BLaER1 (cell line): ENCODE measurements around the gene TULP3.

Experiments used
- H3K27ac ChIP-seq: shearing (Covaris generic); formaldehyde crosslinking; 2 replicates; pipeline ENCODE4 v1.8.1; 2022
- H3K27me3 ChIP-seq: shearing (Covaris generic); formaldehyde crosslinking; 2 replicates; pipeline ENCODE4 v1.8.1; 2022
- H3K36me3 ChIP-seq: shearing (Covaris generic); formaldehyde crosslinking; 2 replicates; pipeline ENCODE4 v1.8.1; 2022
- H3K4me1 ChIP-seq: shearing (Covaris generic); formaldehyde crosslinking; 2 replicates; pipeline ENCODE4 v1.8.1; 2022
- H3K4me2 ChIP-seq: shearing (Covaris generic); formaldehyde crosslinking; 2 replicates; pipeline ENCODE4 v1.8.1; 2022
- H3K4me3 ChIP-seq: shearing (Covaris generic); formaldehyde crosslinking; 2 replicates; pipeline ENCODE4 v1.8.1; 2022
- H3K9ac ChIP-seq: shearing (Covaris generic); formaldehyde crosslinking; 2 replicates; pipeline ENCODE4 v1.8.1; 2022
- H3K9me3 ChIP-seq: shearing (Covaris generic); formaldehyde crosslinking; 2 replicates; pipeline ENCODE4 v1.8.1; 2022
- H4K20me1 ChIP-seq: shearing (Covaris generic); formaldehyde crosslinking; 2 replicates; pipeline ENCODE4 v1.8.1; 2022
- Cebpa-rat ChIP-seq: shearing (Covaris generic); IDR thresholded peaks from 2 replicates; pipeline ENCODE4 v1.8.1; 2022

TULP3 gene

DNA sequence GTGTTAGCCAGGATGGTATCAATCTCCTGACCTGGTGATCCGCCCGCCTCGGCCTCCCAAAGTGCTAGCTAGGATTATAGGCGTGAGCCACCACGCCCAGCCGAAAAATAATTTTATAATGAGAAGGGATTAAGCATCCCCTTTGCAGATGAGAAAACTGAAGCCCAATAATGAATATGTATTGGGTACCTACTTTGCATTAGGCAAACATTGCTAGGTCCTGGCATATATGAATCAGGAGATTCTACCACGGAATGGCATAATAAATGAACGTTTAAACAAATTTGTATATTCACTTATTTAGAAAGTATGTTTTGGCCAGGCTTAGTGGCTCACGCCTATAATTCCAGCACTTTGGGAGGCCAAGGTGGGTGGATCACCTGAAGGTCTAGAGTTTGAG, 32.4 kb downstream of the TULP3 start:
- H3K9ac ChIP-seq: no peak overlapping the region
- H4K20me1 ChIP-seq: no peaks in the 10 kb centered on the region
- no peaks in the 10 kb centered on the region for H3K9me3 ChIP-seq
- H3K36me3 ChIP-seq: peaks cover 75% of the 10 kb centered on the region
- peaks cover 12% of the 10 kb centered on the region for H3K4me1 ChIP-seq
- no peak overlapping the region for H3K27ac ChIP-seq
- no peak overlapping the region for H3K4me3 ChIP-seq
- no peak for TF ChIP-seq Cebpa-rat
- H3K27me3 ChIP-seq: no peaks in the 10 kb centered on the region
- H3K4me2 ChIP-seq: no peak overlapping the region

DNA sequence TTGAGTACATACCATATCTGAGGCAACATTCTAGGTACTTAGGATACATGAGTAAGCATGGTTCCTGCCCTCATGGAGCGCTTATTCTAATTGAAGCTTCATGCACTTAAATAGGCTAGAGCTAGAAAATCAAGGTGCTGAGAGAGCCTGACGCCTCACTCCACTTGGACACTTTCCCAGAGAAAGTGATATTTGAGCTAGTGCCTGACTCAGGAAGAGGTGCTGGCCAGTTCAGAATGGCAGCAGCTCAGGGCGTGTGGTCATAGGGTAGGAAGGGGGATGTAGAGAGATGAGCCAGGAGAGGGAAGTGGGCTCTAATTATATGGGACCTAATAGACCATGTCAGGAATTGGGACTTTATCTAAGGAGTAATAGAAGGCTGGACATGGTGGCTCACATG, 33.3 kb downstream of the TULP3 start:
- Histone ChIP-seq H3K4me2 (no peak overlapping the region), H3K36me3 (peaks cover 71% of the 10 kb centered on the region), H3K4me3 (no peak overlapping the region), H3K9ac (no peak overlapping the region), H3K9me3 (no peaks in the 10 kb centered on the region), H3K27ac (no peak overlapping the region), H3K4me1 (peaks cover 12% of the 10 kb centered on the region), H4K20me1 (no peaks in the 10 kb centered on the region), H3K27me3 (no peaks in the 10 kb centered on the region)
- no peak for TF ChIP-seq Cebpa-rat

DNA sequence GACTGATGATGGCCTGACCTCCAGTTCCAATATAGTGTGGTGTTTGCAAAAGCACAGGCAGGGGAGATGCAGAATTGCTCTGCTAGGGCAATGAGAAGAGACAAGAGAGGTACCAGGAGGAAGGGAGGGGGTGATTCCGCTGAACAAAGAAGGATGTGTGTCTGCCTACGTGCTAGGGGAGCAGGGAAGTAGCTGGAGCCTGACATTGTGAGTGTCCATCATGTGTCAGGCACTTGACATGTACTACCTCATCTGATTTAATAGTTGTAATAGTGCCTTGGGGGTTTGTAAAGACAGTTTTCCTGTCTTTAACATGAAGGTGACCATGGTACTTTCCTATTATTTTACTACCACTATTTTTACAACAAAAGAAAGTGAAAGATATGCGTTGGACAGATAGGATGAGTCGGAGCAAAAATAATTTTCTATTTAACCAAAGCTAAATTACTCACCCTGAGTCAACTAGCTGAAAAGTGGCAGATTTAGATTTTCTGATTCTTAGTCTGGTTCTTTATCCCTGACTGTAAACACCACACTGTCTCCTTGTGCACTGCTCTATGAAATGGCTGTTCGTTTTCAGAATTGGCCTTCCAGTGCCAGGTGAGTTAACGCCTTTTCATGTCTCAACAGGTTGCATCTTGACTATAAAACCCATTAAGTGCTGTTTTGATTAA, 34.8 kb downstream of the TULP3 start:
- no peak overlapping the region for H3K4me3 ChIP-seq
- no peak overlapping the region for H3K9ac ChIP-seq
- no peaks in the 10 kb centered on the region for H3K9me3 ChIP-seq
- H3K4me2 ChIP-seq: no peak overlapping the region
- no peaks in the 10 kb centered on the region for H4K20me1 ChIP-seq
- no peak overlapping the region for H3K27ac ChIP-seq
- peaks cover 80% of the 10 kb centered on the region for H3K36me3 ChIP-seq
- TF ChIP-seq Cebpa-rat: no peak
- H3K27me3 ChIP-seq: no peaks in the 10 kb centered on the region
- no peaks in the 10 kb centered on the region for H3K4me1 ChIP-seq

DNA sequence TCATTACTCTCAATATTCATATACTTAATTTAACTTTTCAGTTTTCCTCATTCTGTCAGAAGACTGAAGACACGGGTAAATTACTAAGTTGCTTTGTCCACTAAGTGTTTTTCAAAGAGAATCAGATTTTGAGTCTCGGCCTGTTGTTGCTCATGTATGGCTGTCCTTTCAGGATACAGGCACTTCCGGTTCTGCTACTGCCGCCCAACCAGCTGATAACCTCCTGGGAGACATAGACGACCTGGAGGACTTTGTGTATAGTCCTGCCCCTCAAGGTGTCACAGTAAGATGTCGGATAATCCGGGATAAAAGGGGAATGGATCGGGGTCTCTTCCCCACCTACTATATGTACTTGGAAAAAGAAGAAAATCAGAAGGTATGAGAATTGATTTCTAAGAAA, 40.2 kb downstream of the TULP3 start:
- H3K4me2 ChIP-seq: no peak overlapping the region
- H4K20me1 ChIP-seq: no peaks in the 10 kb centered on the region
- no peak overlapping the region for H3K27ac ChIP-seq
- H3K9me3 ChIP-seq: no peaks in the 10 kb centered on the region
- H3K4me3 ChIP-seq: no peak overlapping the region
- no peak overlapping the region for H3K9ac ChIP-seq
- H3K36me3 ChIP-seq: peaks cover 77% of the 10 kb centered on the region
- no peak for TF ChIP-seq Cebpa-rat
- H3K4me1 ChIP-seq: peaks cover 7% of the 10 kb centered on the region
- no peaks in the 10 kb centered on the region for H3K27me3 ChIP-seq

DNA sequence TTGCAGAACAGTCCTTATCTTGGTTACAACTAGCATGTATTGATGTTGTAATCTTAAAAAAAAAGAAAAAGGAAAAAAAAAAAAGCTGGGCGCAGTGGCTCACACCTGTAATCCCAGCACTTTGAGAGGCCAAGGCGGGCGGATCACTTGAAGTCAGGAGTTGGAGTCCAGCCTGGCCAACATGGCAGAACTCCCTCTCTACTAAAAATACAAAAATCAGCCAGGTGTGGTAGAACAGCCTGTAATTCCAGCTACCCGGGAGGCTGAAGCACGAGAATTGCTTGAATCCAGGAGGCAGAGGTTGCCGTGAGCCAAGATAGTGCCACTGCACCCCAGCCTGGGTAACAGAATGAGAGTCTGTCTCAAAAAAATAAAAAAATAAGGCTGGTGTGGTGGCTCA, 42.9 kb downstream of the TULP3 start:
- Histone ChIP-seq H3K4me3 (no peak overlapping the region), H3K4me1 (peaks cover 7% of the 10 kb centered on the region), H3K27ac (no peak overlapping the region), H4K20me1 (no peaks in the 10 kb centered on the region), H3K9me3 (no peaks in the 10 kb centered on the region), H3K4me2 (no peak overlapping the region), H3K36me3 (peaks cover 73% of the 10 kb centered on the region), H3K9ac (no peak overlapping the region), H3K27me3 (no peaks in the 10 kb centered on the region)
- TF ChIP-seq Cebpa-rat: no peak

DNA sequence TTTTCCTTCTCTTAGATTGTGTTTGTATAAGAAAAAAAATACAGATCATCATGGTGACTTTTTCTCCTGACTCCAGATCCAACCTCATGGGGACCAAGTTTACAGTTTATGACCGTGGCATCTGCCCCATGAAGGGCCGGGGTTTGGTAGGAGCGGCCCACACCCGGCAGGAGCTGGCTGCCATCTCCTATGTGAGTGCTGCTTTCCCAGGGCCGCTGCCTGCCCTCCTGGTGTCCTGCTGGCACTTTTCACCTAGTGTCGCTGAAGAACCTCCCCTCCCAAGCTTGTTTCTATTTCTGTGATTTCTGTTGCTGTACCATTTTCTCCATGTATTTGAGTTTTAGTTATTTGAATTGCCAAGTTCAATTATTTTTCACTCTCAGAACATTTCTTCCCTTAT, 43.7 kb downstream of the TULP3 start:
- no peak for TF ChIP-seq Cebpa-rat
- Histone ChIP-seq H3K4me3 (no peak overlapping the region), H3K36me3 (peaks cover 78% of the 10 kb centered on the region), H3K27me3 (no peaks in the 10 kb centered on the region), H3K9ac (no peak overlapping the region), H3K4me1 (peaks cover 7% of the 10 kb centered on the region), H3K4me2 (no peak overlapping the region), H3K9me3 (no peaks in the 10 kb centered on the region), H3K27ac (no peak overlapping the region), H4K20me1 (no peaks in the 10 kb centered on the region)

DNA sequence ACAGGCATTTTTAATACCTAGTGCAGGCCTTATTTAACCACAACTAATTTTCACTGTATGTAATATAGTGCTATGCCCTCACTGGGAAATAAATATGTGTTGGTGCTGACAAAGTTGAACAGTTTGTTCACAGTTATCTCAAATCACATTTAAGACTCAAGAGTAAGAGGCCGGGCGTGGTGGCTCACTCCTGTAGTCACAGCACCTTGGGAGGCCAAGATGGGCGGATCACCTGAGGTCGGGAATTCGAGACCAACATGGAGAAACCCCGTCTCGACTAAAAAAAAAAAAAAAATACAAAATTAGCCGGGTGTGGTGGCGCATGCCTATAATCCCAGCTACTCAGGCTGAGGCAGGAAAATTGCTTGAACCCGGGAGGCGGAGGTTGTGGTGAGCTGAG, 45.6 kb downstream of the TULP3 start:
- TF ChIP-seq Cebpa-rat: no peak
- Histone ChIP-seq H3K27me3 (no peaks in the 10 kb centered on the region), H3K36me3 (peaks cover 76% of the 10 kb centered on the region), H3K4me1 (peaks cover 7% of the 10 kb centered on the region), H3K27ac (no peak overlapping the region), H4K20me1 (no peaks in the 10 kb centered on the region), H3K4me3 (no peak overlapping the region), H3K9me3 (no peaks in the 10 kb centered on the region), H3K4me2 (no peak overlapping the region), H3K9ac (no peak overlapping the region)

DNA sequence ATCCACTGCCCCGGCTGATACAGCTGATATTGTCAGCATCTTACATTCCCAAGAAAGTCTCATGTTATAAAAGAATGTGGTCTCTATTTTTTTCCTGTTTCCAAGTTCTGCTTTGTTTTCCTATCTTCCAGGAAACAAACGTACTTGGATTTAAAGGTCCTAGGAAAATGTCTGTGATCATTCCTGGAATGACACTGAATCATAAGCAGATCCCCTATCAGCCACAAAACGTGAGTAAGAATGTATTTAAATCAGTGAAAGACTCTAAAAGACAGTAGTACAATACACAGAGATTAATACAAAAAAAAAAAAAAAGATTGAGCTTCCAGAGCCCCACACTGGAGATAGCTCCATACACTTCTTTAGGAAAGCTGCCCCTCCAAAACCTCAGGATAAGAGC, 46.8 kb downstream of the TULP3 start:
- Histone ChIP-seq H3K27me3 (no peaks in the 10 kb centered on the region), H3K36me3 (peaks cover 65% of the 10 kb centered on the region), H3K4me2 (no peak overlapping the region), H3K9ac (no peak overlapping the region), H3K4me3 (no peak overlapping the region), H4K20me1 (no peaks in the 10 kb centered on the region), H3K9me3 (no peaks in the 10 kb centered on the region), H3K27ac (no peak overlapping the region), H3K4me1 (no peaks in the 10 kb centered on the region)
- no peak for TF ChIP-seq Cebpa-rat

DNA sequence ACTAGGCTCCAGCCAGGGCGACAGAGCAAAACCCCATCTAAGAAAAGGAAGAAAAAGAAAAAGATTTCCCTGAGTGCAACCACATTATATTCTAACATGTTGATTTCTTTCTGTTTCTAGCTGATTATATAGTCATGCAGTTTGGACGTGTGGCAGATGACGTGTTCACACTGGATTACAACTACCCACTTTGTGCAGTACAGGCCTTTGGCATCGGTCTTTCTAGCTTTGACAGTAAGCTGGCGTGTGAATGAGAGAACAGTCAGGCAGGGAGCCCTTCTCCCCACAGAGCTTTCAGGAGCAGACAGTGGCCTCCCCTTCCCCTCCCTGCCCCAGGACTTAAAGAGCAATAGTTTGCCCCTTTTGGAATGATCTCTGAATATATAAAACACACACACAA, 48.5 kb downstream of the TULP3 start:
- Histone ChIP-seq H3K9ac (no peak overlapping the region), H3K27me3 (no peaks in the 10 kb centered on the region), H3K36me3 (peaks cover 49% of the 10 kb centered on the region), H3K27ac (no peak overlapping the region), H3K4me3 (no peak overlapping the region), H3K9me3 (no peaks in the 10 kb centered on the region), H4K20me1 (no peaks in the 10 kb centered on the region), H3K4me1 (no peaks in the 10 kb centered on the region), H3K4me2 (no peak overlapping the region)
- no peak for TF ChIP-seq Cebpa-rat

DNA sequence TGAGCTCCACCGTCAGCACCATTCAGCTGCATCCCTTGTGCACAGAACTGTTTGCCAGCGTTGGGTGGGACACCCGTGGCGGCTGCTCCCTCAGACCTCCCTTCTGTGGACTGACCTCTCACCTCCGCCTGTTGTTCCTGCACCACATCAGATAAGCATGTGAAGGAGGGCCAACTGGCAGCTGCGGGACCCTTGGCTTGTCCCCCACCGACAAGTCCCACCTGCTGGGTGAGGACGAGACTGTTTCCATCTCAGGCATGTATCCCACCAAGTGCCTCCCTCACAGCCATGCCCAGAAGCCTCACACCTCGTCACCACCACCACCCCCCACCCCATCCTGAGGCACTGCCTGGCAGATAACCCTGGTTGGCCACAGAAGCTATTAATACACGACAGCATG, 49.9 kb downstream of the TULP3 start:
- TF ChIP-seq Cebpa-rat: no peak
- H4K20me1 ChIP-seq: no peaks in the 10 kb centered on the region
- H3K27me3 ChIP-seq: no peaks in the 10 kb centered on the region
- no peaks in the 10 kb centered on the region for H3K4me1 ChIP-seq
- peaks cover 36% of the 10 kb centered on the region for H3K36me3 ChIP-seq
- H3K4me3 ChIP-seq: no peak overlapping the region
- H3K9me3 ChIP-seq: no peaks in the 10 kb centered on the region
- no peak overlapping the region for H3K9ac ChIP-seq
- H3K27ac ChIP-seq: no peak overlapping the region
- H3K4me2 ChIP-seq: no peak overlapping the region

DNA sequence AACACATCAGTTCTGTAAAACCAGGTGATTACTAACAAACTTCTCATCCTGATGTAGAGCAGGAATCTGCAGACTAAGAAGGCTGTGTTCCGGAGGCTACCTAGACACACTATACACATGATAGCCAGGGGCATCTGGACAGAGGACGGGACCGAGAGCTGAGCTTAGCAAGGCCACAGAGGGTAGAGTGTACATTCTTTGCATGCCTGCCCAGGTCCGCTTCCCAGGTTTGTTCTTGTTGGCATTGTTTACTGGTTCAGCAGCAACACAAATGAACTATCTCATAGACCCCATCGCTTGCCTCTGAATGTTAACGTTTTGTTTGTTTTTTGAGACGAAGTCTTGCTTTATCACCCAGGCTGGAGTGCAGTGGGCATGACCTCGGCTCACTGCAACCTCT, 50.8 kb downstream of the TULP3 start:
- peaks cover 33% of the 10 kb centered on the region for H3K36me3 ChIP-seq
- no peak overlapping the region for H3K27ac ChIP-seq
- H3K9me3 ChIP-seq: no peaks in the 10 kb centered on the region
- no peak overlapping the region for H3K9ac ChIP-seq
- no peaks in the 10 kb centered on the region for H3K4me1 ChIP-seq
- H3K4me2 ChIP-seq: no peak overlapping the region
- H4K20me1 ChIP-seq: no peaks in the 10 kb centered on the region
- no peak overlapping the region for H3K4me3 ChIP-seq
- TF ChIP-seq Cebpa-rat: no peak
- no peaks in the 10 kb centered on the region for H3K27me3 ChIP-seq
